Fibroblast of gingiva (primary cell): ENCODE results near the gene RETREG1.
"Not testable (repeated sequence)": the region's sequence is repeated elsewhere in the genome, so short reads cannot be mapped to it uniquely, and the experiment has no call there.

ENCODE experiments used
- DNase-seq: peaks from one replicate; pipeline ENCODE4 v3.0.0-alpha.2; 2011; ENCODE audit warnings: low read depth

Gene RETREG1, protein sequence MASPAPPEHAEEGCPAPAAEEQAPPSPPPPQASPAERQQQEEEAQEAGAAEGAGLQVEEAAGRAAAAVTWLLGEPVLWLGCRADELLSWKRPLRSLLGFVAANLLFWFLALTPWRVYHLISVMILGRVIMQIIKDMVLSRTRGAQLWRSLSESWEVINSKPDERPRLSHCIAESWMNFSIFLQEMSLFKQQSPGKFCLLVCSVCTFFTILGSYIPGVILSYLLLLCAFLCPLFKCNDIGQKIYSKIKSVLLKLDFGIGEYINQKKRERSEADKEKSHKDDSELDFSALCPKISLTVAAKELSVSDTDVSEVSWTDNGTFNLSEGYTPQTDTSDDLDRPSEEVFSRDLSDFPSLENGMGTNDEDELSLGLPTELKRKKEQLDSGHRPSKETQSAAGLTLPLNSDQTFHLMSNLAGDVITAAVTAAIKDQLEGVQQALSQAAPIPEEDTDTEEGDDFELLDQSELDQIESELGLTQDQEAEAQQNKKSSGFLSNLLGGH

GRCh38 chr5:16616536-16617273, at the start of gene RETREG1:
RETREG1 (minus strand) TSS chr5:16616997; CDS start chr5:16616971, 26 bp downstream.
- DNase-seq = peak; percentile 10

GRCh38 chr5:16666130-16666882, 49.5 kb upstream of the RETREG1 start:
- no peak for DNase-seq

DNA sequence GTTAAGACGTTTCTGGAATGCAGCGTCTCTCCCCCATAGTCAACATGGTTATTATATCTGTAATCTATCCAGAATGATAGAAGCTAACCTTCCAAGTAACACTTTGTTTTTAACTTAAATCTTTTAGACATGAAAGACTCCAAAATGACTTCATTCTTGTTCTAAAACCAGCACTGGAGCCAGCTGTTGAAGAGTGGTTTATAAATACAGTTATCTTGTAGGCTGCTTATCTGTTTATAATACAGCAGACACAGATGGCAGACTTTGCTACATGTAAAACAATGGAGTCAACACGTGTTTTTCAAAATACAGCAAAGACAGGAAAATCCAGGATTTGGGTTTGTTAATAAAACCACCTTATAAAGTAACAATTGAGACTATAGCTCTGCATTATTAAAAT, 48.8 kb upstream of the RETREG1 start:
- no peak for DNase-seq

GRCh38 chr5:16664368-16664767, 47.6 kb upstream of the RETREG1 start:
- no peak for DNase-seq

- DNase-seq = no peak
Observed at GRCh38 chr5:16663840-16664239, 47.0 kb upstream of the RETREG1 start.

DNA sequence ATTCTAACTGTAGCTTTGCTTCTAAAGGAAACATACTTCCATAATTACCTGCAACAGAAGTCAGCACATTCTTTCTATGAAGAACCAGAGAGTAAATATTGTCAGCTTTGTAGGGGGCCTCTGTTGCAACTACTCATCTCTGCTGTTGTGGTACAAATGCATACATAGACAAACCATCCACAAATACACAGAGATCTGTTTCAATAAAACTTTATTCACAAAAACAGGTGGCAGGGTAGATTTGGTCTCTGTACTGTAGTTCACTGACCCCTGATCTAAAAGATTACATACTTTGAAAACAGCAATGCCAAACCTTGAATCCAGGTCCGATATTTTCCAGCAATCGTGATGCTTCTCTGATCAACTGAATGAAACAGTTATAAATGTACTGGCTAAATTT, 44.9 kb upstream of the RETREG1 start:
- no peak for DNase-seq

DNA sequence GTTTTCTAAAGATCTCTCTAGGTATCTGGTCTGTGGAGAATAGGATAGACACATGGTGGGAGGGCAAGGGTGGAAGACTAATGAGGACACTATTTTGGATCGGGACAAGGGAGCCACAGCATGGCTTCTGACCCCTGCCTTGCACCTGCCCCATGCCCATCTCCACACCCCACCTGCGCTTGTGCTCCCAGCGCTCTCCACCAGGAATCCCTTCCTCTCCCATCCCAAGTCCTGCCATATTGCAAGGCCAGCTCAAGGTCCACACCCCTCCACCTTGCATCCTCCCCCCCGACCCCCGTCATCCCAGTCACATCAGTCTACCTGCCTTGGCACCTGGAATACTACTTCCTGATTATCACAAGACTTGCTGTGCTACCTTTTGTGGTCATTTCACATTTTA, 44.2 kb upstream of the RETREG1 start:
- no peak for DNase-seq

- no peak for DNase-seq
Observed at GRCh38 chr5:16659536-16659935, 42.7 kb upstream of the RETREG1 start.

GRCh38 chr5:16656561-16657191, 39.9 kb upstream of the RETREG1 start:
- peak; percentile 89 for DNase-seq

DNA sequence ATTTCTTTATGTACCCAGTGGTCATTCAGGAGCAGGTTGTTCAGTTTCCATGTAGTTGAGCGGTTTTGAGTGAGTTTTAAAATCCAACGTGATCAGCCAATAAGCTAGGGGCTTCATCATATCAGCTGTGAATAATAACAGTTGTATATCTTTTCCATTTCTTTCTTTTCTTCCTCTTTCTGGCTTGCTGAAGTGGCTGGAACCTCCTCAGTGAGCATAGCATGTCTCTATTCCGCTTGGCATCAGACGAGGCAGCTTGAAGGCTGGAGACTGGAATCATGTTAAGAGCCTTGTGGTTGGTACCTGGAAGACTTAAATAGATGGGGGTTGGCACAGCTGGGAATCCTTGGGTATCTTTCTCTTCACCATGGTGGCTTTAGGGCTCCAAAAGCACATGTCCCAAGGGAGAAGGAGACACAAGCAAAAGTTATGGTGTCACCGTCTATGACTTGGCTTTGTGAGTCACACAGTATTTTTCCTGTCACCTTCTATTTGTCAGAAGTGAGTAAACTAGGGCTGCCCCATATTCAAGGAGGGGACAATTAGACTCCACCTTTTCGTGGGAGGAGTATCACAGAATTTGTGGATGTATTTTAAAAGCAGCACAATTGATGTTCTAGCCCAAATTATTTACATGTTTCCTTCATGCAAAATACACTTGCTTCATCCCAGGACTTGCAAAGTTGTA, 38.0 kb upstream of the RETREG1 start:
- DNase-seq = no peak

GRCh38 chr5:16648739-16649138, 31.9 kb upstream of the RETREG1 start:
- DNase-seq = not testable (repeated sequence)

GRCh38 chr5:16644301-16644889, 27.6 kb upstream of the RETREG1 start:
- DNase-seq = no peak

- no peak for DNase-seq
Observed at GRCh38 chr5:16642867-16643266, 26.1 kb upstream of the RETREG1 start.

DNA sequence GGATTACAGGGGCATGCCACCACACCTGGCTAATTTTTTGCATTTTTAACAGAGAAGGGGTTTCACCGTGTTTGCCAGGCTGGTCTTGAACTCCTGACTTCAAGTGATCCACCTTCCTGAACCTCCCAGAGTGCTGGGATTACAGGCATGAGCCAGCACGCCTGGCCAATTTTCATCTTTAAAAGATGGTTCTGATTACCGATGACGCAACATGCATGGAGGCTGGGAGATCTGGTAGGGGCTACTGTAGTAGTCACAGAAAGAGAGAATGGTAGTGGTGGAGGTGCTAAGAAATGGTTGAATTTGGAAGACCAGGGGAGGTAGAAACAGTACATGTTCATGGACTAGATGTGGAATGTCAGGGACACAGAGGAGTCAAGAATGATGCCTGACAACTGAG, 22.4 kb upstream of the RETREG1 start:
- DNase-seq = no peak

DNA sequence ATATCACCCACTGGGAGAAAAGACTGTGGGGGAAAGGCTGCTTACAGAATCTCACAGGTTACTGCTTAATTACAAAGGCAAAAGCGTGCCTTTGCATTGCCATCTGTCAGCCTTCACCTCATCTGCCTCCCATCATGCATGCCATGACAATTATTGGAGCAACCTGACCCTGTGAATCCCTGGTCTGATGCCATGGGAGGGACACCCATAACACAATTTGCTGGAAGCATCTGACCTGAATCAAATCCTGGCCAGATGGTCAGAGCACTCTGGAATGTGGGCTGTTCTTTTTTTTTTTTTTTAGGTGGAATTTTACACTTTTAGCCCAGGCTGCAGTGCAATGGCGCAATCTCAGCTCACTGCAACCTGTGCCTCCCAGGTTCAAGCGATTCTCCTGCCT, 11.6 kb upstream of the RETREG1 start:
- no peak for DNase-seq

GRCh38 chr5:16626696-16627264, 10.0 kb upstream of the RETREG1 start:
- DNase-seq = peak; percentile 29

GRCh38 chr5:16625096-16625495, 8.3 kb upstream of the RETREG1 start:
- DNase-seq = no peak

DNA sequence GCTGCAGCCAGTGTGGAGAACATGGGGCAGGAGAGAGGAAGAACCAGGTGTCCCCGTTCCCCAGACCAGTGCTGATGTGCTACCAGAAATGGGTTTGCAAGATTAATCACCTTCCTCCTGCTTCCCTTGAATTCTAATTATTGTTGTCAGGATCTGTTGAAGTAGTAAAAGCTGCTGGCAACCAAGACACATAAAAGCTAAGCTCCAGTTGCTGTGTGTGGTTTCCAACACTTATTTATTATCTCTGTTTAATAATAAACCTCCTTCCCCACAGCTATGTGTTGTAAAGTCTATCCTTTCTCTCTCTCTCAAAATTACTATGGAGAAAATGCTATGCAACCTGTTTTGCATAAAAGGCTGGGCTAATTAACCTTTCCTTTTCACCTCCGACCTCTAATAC, 2.3 kb upstream of the RETREG1 start:
- DNase-seq = no peak

- no peak for DNase-seq
Observed at GRCh38 chr5:16618138-16618897, 1.5 kb upstream of the RETREG1 start.
